Bronchial epithelial cell (primary cell): Measurements from ENCODE around the gene DIAPH3. TPM values are rescaled to one million over a fixed set of nuclear protein-coding genes. Genes with fewer than 3 reads are reported as not detected.

Experiments used
- total RNA-seq: library from RNA; depleted of rRNA; stranded (reverse); fragments of >200 nt; gene quantifications from 2 replicates; pipeline ENCODE4 v1.2.1, GENCODE V29; 2014

The DIAPH3 gene
- total RNA-seq, 1 donor from 2014 or later: 0.26 TPM

Other genes starting within 250 kb of the DIAPH3 start
- 12.4 and 12.7 TPM in 2 replicates for gene TDRD3, start 233.3 kb upstream of the DIAPH3 start, total RNA-seq